ENCODE results near the gene TRAM2.

Gene TRAM2

GRCh38 chr6:52596371-52597028 lies 19.6 kb upstream of the TRAM2 start:
- Histone ChIP-seq H3K4me1 (ENCODE audit: low read length) (peaks cover 28% of the 10 kb centered on the region), H3K36me3 (replicated peaks; ENCODE audit: low read depth, low read length) (no peaks in the 10 kb centered on the region), H3K79me2 (ENCODE audit: low read length) (no peaks in the 10 kb centered on the region), H3K27ac (ENCODE audit: low read length) (no peak overlapping the region), H2AFZ (ENCODE audit: low read depth, low read length) (no peak overlapping the region), H3K4me2 (ENCODE audit: low read length) (no peak overlapping the region), H3K9me3 (ENCODE audit: insufficient read depth, low read length) (no peaks in the 10 kb centered on the region), H3K9ac (ENCODE audit: low read length) (no peak overlapping the region), H3K27me3 (ENCODE audit: low read depth, low read length) (no peaks in the 10 kb centered on the region), H4K20me1 (ENCODE audit: insufficient read depth, low read length) (no peaks in the 10 kb centered on the region), H3K4me3 (ENCODE audit: low read length) (no peak overlapping the region)
- no peak for TF ChIP-seq EZH2phosphoT487 (IDR thresholded peaks at IDR 0.05; ENCODE audit: low read depth)
- TF ChIP-seq CTCF (IDR thresholded peaks at IDR 0.05; ENCODE audit: low read depth, low read length): no peak

GRCh38 chr6:52595796-52596130 lies 18.9 kb upstream of the TRAM2 start:
- Histone ChIP-seq H2AFZ (ENCODE audit: low read depth, low read length) (no peak overlapping the region), H3K27ac (ENCODE audit: low read length) (no peak overlapping the region), H3K27me3 (ENCODE audit: low read depth, low read length) (no peaks in the 10 kb centered on the region), H3K4me1 (ENCODE audit: low read length) (peaks cover 28% of the 10 kb centered on the region), H3K9me3 (ENCODE audit: insufficient read depth, low read length) (no peaks in the 10 kb centered on the region), H3K79me2 (ENCODE audit: low read length) (no peaks in the 10 kb centered on the region), H3K4me3 (ENCODE audit: low read length) (no peak overlapping the region), H4K20me1 (ENCODE audit: insufficient read depth, low read length) (no peaks in the 10 kb centered on the region), H3K9ac (ENCODE audit: low read length) (no peak overlapping the region), H3K36me3 (replicated peaks; ENCODE audit: low read depth, low read length) (no peaks in the 10 kb centered on the region), H3K4me2 (ENCODE audit: low read length) (no peak overlapping the region)
- TF ChIP-seq CTCF (IDR thresholded peaks at IDR 0.05; ENCODE audit: low read depth, low read length): no peak

- TF ChIP-seq EZH2phosphoT487 (IDR thresholded peaks at IDR 0.05; ENCODE audit: low read depth): no peak
- TF ChIP-seq CTCF (IDR thresholded peaks at IDR 0.05; ENCODE audit: low read depth, low read length): no peak
- H3K4me3 ChIP-seq (ENCODE audit: low read length): no peak overlapping the region
- no peaks in the 10 kb centered on the region for H3K9me3 ChIP-seq (ENCODE audit: insufficient read depth, low read length)
- peaks cover 28% of the 10 kb centered on the region for H3K4me1 ChIP-seq (ENCODE audit: low read length)
- H3K79me2 ChIP-seq (ENCODE audit: low read length): no peaks in the 10 kb centered on the region
- no peak overlapping the region for H3K27ac ChIP-seq (ENCODE audit: low read length)
- H3K4me2 ChIP-seq (ENCODE audit: low read length): peak overlapping the region; percentile 2
- H3K36me3 ChIP-seq (replicated peaks; ENCODE audit: low read depth, low read length): no peaks in the 10 kb centered on the region
- H4K20me1 ChIP-seq (ENCODE audit: insufficient read depth, low read length): no peaks in the 10 kb centered on the region
- no peaks in the 10 kb centered on the region for H3K27me3 ChIP-seq (ENCODE audit: low read depth, low read length)
- H3K9ac ChIP-seq (ENCODE audit: low read length): no peak overlapping the region
- H2AFZ ChIP-seq (ENCODE audit: low read depth, low read length): no peak overlapping the region
Measured at GRCh38 chr6:52595000-52595795, 18.3 kb upstream of the TRAM2 start.

- Histone ChIP-seq H3K4me1 (ENCODE audit: low read length) (peaks cover 28% of the 10 kb centered on the region), H3K4me3 (ENCODE audit: low read length) (no peak overlapping the region), H3K9ac (ENCODE audit: low read length) (no peak overlapping the region), H2AFZ (ENCODE audit: low read depth, low read length) (no peak overlapping the region), H3K27ac (ENCODE audit: low read length) (no peak overlapping the region), H3K9me3 (ENCODE audit: insufficient read depth, low read length) (no peaks in the 10 kb centered on the region), H4K20me1 (ENCODE audit: insufficient read depth, low read length) (no peaks in the 10 kb centered on the region), H3K79me2 (ENCODE audit: low read length) (no peaks in the 10 kb centered on the region), H3K27me3 (ENCODE audit: low read depth, low read length) (no peaks in the 10 kb centered on the region), H3K4me2 (ENCODE audit: low read length) (no peak overlapping the region), H3K36me3 (replicated peaks; ENCODE audit: low read depth, low read length) (no peaks in the 10 kb centered on the region)
- TF ChIP-seq EZH2phosphoT487 (IDR thresholded peaks at IDR 0.05; ENCODE audit: low read depth) (no peak), CTCF (IDR thresholded peaks at IDR 0.05; ENCODE audit: low read depth, low read length) (no peak)
Measured at GRCh38 chr6:52594221-52594620, 17.4 kb upstream of the TRAM2 start.

Data from OCI-LY3 (cell line).